Measurements from ENCODE around the gene SURF4. TPM values are rescaled to one million over a fixed set of nuclear protein-coding genes. Genes with fewer than 3 reads are reported as not detected.

The SURF4 gene
- total and polyA plus RNA-seq, 2 of the 13 experiments (the other 11 are each of a cell fraction or from before 2014, with no cell fraction given), result 220 to 265 TPM

GRCh38 chr9:133345596-133345995, 30.3 kb downstream of the SURF4 start:
- POLR2A ChIA-PET, result no interaction called here

More at GRCh38 chr9:133345596-133345995, 30.3 kb downstream of the SURF4 start:
- H3K9me3 ChIP-seq (ENCODE audit: low read length), result no peaks in the 10 kb centered on the region
- peaks cover 13 to 64% of the 10 kb centered on the region in 2 experiments for H3K36me3 ChIP-seq (replicated peaks in 1 of 2; ENCODE audit: control insufficient read depth in 1 of 2, insufficient read depth in 2 of 2, low read length in 2 of 2)
- no peak for TF ChIP-seq AFF4 (CRISPR knock-in tag; IDR thresholded peaks at IDR 0.05)
- TF ChIP-seq NFIC (IDR thresholded peaks at IDR 0.05; ENCODE audit: low read length), result no peak
- TF ChIP-seq ZNF788 (CRISPR knock-in tag; IDR thresholded peaks at IDR 0.05; ENCODE audit: borderline replicate concordance), result no peak
- TF ChIP-seq EHMT2 (IDR thresholded peaks at IDR 0.05; ENCODE audit: borderline replicate concordance, low read depth, low read length), result no peak
- TF ChIP-seq CTCF (CRISPR knock-in tag; IDR thresholded peaks at IDR 0.05), result no peak
- no peak for TF ChIP-seq REL (CRISPR knock-in tag; conservative IDR thresholded peaks at IDR 0.05)
- no peak for TF ChIP-seq TEAD2 (CRISPR knock-in tag; IDR thresholded peaks at IDR 0.05)
- no peak for TF ChIP-seq NFIB (CRISPR knock-in tag; IDR thresholded peaks at IDR 0.05; ENCODE audit: borderline replicate concordance)
- no peak for TF ChIP-seq PLSCR1 (CRISPR knock-in tag; IDR thresholded peaks at IDR 0.05; ENCODE audit: borderline replicate concordance)
- TF ChIP-seq KDM5A (IDR thresholded peaks at IDR 0.05; ENCODE audit: borderline replicate concordance, low read length), result no peak
- no peak for TF ChIP-seq PPARG (CRISPR knock-in tag; conservative IDR thresholded peaks at IDR 0.05)
- TF ChIP-seq TSC22D2 (CRISPR knock-in tag; IDR thresholded peaks at IDR 0.05; ENCODE audit: borderline replicate concordance), result no peak
- no peak for TF ChIP-seq ZMYM3 (CRISPR knock-in tag; IDR thresholded peaks at IDR 0.05)
- TF ChIP-seq BRD4 (CRISPR knock-in tag; IDR thresholded peaks at IDR 0.05), result no peak
- TF ChIP-seq SIN3B (IDR thresholded peaks at IDR 0.05; ENCODE audit: low read length), result no peak
- H3K4me1 ChIP-seq (ENCODE audit: insufficient read depth, low read length), result peaks cover 29% of the 10 kb centered on the region
- ATAC-seq (no peak), FAIRE-seq (no peak), DNase-seq (ENCODE audit: low spot score) (no peak)
- H3K4me3 ChIP-seq (replicated peaks in 1 of 3; ENCODE audit: insufficient read depth in 1 of 3, low read depth in 2 of 3, low read length in 3 of 3), result no peak overlapping the region
- H2AFZ ChIP-seq (ENCODE audit: low read length), result no peak overlapping the region
- in situ Hi-C loops (cut with HindIII; ENCODE audit: extremely low pct_ligation_motif_present, low pct_unique_long_range_greater_than_20kb), result no loop called here
- H3K9ac ChIP-seq (ENCODE audit: insufficient read depth, low read depth, low read length), result no peak overlapping the region
- intact Hi-C loops (cut with micrococcal nuclease; ENCODE audit: unreplicated experiment), result no loop called here
- CTCF ChIA-PET (ENCODE audit: low intra/inter-chr PET ratio, low total read pairs), result no interaction called here
- peaks cover 34% of the 10 kb centered on the region for H3K79me2 ChIP-seq (ENCODE audit: insufficient read depth, low read length)
- H3K27me3 ChIP-seq (ENCODE audit: control insufficient read depth in 1 of 2, insufficient read depth in 2 of 2, low read length in 2 of 2), result no peaks in the 10 kb centered on the region; a peak in 1 of 5 replicates
- no TSS peak for BruUV-seq (replicated peaks)
- peaks cover 7% of the 10 kb centered on the region for H4K20me1 ChIP-seq (ENCODE audit: insufficient read depth, low read length)
- no peak overlapping the region; the same call in 1 of the 2 replicates for H3K4me2 ChIP-seq (ENCODE audit: low read depth, low read length)
- no peak overlapping the region for H3K27ac ChIP-seq (ENCODE audit: extremely low read length, insufficient read depth, low read length)
- WGBS (ENCODE audit: low lambda C conversion rate), result 94% methylated on average over 6 of the region's 6 CpGs
